Suppressor macrophage treated with lipopolysaccharide for 4 hours (primary cell): ENCODE measurements around the gene C1orf74.
"Not testable (repeated sequence)": the region's sequence is repeated elsewhere in the genome, so short reads cannot be mapped to it uniquely, and the experiment has no call there.

ENCODE experiments used
- DNase-seq: peaks from one replicate; pipeline ENCODE4 v3.0.0-alpha.2; 2020

Gene C1orf74

DNA sequence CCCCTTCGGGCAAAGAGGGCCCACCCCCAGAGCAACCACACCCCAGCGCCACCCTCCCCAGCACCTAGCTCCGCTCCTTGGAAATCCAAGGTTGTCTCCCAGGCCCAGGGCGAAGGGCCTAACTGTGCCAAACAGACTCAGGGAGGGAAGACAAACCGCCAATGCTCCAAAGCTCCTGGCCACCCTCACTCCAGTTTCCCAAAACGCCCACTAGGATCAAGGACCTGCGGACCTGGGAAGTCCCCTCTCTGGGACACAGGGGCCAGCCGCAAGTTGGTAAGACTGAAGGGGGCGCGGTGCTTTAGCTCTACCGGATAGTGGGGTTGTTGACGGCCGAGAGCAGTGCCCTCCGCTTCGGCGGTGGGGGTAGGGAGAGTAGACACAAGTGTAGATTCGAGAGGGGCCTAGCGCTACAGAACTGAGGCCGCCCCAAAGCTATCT, 21.0 kb upstream of the C1orf74 start:
- no peak for DNase-seq

DNA sequence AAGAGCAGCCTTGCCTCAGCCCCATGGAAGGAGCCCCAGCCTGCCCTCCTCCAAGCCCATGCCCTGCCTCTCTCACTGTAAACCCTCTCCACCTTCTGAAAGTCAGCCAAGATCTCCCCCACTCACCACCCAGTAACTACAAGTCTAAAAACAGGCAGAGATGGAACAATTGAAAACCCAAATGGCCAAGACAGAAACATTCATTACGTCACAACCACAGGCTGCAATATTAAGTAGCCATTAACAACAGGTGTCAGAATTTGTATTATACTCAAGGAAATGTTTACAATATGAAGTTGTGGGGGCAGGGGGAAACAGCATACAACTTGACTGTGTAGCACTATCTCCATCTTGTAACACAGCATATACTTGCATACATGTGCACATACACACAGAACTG, 19.2 kb upstream of the C1orf74 start:
- no peak for DNase-seq

DNA sequence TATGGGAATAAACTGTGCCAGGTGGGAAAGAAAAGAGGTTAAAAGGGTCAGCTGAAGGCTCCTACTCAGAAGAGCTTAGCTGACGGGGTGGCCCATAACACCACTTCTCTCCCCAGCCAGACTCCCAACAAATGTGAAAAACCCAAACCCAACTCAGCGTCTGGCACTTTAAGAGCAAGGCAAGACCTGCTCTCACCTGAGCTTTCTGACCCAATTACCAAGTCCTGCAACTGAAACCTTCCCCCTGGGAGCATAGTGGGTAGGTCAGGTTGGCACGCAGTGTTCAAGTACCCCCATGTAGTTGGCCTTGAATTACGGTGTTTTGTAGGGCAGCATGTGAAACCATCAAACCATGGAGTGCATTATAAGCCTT, 18.4 kb upstream of the C1orf74 start:
- DNase-seq: no peak

- DNase-seq: no peak
Measured at GRCh38 chr1:209802117-209802779, 17.9 kb upstream of the C1orf74 start.

- DNase-seq: no peak
Measured at GRCh38 chr1:209800984-209801834, 16.9 kb upstream of the C1orf74 start.

GRCh38 chr1:209797978-209798639, 13.8 kb upstream of the C1orf74 start:
- no peak for DNase-seq

GRCh38 chr1:209793711-209794110, 9.4 kb upstream of the C1orf74 start:
- DNase-seq: not testable (repeated sequence)

GRCh38 chr1:209791920-209792319, 7.6 kb upstream of the C1orf74 start:
- DNase-seq: no peak

GRCh38 chr1:209790286-209791193, 6.2 kb upstream of the C1orf74 start:
- DNase-seq: no peak

DNA sequence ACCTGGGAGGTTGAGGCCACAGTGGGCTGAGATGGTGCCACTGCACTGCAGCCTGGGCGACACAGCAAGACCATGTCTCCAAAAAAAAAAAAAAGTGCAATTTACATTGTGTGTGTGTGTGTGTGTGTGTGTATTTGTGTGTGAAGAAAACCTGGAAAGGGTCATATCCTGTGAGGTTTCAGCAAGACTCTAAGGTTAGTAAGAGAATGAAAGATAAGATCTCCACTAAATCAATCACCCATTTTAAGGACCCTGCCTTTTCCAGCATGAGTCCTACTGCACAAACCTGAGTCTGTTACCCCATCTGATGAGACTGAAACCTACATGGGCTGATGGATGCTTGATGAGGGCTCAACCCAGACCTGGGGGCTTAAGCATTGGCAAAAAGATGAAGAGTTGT, 4.9 kb upstream of the C1orf74 start:
- DNase-seq: no peak

- no peak for DNase-seq
Measured at GRCh38 chr1:209787551-209787950, 3.2 kb upstream of the C1orf74 start.

- no peak for DNase-seq
Measured at GRCh38 chr1:209786146-209786545, 1.8 kb upstream of the C1orf74 start.

DNA sequence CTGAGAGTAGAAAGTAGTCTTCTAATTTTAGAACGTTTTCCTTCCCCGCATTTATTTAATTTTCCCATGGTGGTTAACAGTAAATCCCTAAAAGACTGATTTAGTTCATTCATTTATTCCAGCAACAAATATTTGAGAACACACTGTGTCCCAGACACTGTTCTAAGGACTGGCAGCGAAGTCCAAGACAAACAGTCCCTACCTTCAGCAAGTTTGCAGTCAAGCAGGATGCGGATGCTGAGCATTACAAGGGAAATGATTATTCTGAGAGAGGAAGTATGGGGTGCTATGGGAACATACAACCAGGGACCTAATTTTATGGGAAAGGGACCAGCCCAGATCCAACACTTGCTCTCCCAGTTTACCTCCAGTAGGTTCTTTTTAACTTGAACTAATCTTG, 1.2 kb upstream of the C1orf74 start:
- no peak for DNase-seq

- no peak for DNase-seq
Measured at GRCh38 chr1:209783386-209783785, 973 bp downstream of the C1orf74 start.

DNA sequence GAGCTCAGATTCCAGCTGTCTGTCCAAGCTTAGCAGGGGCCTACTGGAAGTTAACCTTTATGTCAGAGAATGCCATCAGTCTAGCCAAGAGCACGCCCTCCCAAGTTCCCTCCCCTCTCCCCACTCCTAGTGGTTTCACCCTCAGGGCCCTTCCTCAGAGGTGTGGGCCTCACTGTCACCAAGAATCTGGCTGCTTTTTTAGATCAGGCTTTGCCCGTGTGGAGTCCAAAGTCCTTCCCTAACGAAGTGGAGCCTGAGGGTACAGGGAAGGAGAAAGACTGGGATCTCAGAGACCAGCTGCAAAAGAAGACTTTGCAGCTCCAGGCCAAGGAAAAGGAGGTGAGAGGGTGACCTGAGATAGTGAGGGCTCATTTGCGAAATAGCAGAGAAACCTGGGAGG, 4.1 kb downstream of the C1orf74 start:
- DNase-seq: no peak

DNA sequence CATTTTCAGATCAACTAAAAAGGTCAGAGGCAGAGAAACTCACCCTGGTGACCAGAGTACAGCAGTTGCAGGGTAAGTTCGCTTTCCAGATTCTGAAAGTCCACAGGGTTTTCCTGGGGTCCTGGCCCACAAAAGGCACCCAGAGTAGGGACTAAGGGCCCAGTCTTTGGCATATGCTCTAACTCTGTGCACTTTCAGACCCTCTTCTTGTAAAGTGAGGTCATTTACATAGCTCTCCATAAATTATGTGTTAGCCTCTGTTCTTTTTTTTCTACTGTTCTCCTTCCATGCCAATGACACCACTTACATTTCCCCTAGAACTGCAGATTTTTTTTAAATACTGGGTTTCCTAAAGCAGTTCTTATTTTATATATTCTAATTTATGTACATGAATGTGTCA, 6.3 kb downstream of the C1orf74 start:
- DNase-seq: no peak

DNA sequence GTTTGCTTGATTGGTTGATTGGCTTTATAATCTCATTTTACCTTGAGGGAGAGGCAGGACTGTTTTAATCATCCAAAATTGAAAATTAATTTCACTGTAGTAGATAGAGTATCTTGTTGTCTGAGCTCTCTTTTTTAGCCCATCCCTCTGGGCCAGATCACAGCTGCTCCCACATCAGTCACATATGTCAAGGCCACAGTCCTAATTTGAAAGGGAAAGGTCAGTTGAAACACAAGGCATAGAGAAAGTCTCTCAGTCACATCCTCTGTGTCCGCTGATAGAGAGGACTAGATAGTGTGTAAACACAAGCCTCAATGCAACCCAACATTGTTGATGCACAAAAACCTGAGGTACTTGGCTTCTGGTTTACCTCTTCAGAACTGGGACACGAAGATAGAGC, 6.8 kb downstream of the C1orf74 start:
- no peak for DNase-seq

GRCh38 chr1:209775678-209776077, 8.7 kb downstream of the C1orf74 start:
- no peak for DNase-seq

- DNase-seq: no peak
Measured at GRCh38 chr1:209774592-209774991, 9.8 kb downstream of the C1orf74 start.

GRCh38 chr1:209772126-209772525, 12.2 kb downstream of the C1orf74 start:
- DNase-seq: no peak

- DNase-seq: no peak
Measured at GRCh38 chr1:209770636-209771415, 13.5 kb downstream of the C1orf74 start.

DNA sequence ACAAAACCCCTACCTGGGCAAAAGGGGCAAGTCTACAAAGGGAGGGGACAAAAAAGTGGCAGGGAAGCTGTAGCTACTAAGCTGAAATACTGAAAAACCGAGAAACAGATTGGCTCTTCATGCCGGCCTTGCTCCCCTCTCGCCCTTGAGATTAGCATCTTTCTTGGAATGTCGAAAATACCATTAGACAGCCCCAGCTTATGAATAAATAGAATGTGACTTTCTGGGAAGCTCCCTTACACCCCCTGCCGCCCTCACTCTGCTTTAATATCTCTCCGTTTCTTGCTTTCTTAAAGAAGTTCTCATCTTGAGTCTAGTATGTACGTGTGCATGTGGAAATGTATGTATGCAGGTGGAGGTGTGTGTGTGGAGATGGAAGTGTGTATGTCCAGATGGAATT, 14.4 kb downstream of the C1orf74 start:
- DNase-seq: no peak
